Mesenchymal stem cell (in vitro differentiated cells and primary cell): ENCODE data around the gene GPATCH2L.

ENCODE experiments used
- DNase-seq: peaks from one replicate; pipeline ENCODE4 v3.0.0-alpha.2; 2013
- H2AFZ ChIP-seq: one replicate; pipeline ENCODE4 v1.6.1; 2013; ENCODE audit warnings: low read depth, mild to moderate bottlenecking, control low read depth, inconsistent platforms, low read length, moderate library complexity
- H2AK5ac ChIP-seq: 2 replicates; pipeline ENCODE4 v1.6.1; 2013; ENCODE audit warnings: low read length, moderate library complexity, mild to moderate bottlenecking, inconsistent platforms; ENCODE audit not compliant: severe bottlenecking
- H2BK120ac ChIP-seq: one replicate; pipeline ENCODE4 v1.6.1; 2013; ENCODE audit warnings: low read depth, mild to moderate bottlenecking, inconsistent platforms, low read length, moderate library complexity
- H2BK12ac ChIP-seq, 2 experiments: one replicate each; pipeline ENCODE4 v1.6.1; 2013; ENCODE audit warnings: inconsistent platforms in 2 of 2, low read length in 2 of 2, mild to moderate bottlenecking in 2 of 2, moderate library complexity in 2 of 2, control low read depth in 1 of 2
- H2BK15ac ChIP-seq: one replicate; pipeline ENCODE4 v1.6.1; 2013; ENCODE audit warnings: mild to moderate bottlenecking, low read depth, inconsistent platforms; ENCODE audit not compliant: poor library complexity, severe bottlenecking
- H2BK5ac ChIP-seq: 2 replicates; pipeline ENCODE4 v1.6.1; 2013; ENCODE audit warnings: low read depth, mild to moderate bottlenecking, low read length, control low read depth, inconsistent platforms; ENCODE audit not compliant: poor library complexity, severe bottlenecking
- H3K14ac ChIP-seq, 2 experiments: one replicate each; pipeline ENCODE4 v1.6.1; 2013; ENCODE audit warnings: inconsistent platforms in 2 of 2, low read length in 2 of 2, control low read depth in 1 of 2, mild to moderate bottlenecking in 1 of 2, moderate library complexity in 1 of 2
- H3K18ac ChIP-seq, 2 experiments: one replicate each; pipeline ENCODE4 v1.6.1; 2013; ENCODE audit warnings: inconsistent platforms in 2 of 2, low read length in 2 of 2, control low read depth in 1 of 2, low read depth in 1 of 2, mild to moderate bottlenecking in 1 of 2
- H3K23ac ChIP-seq, 2 experiments: one replicate each; pipeline ENCODE4 v1.6.1; 2013; ENCODE audit warnings: inconsistent platforms in 2 of 2, low read length in 2 of 2, mild to moderate bottlenecking in 2 of 2, moderate library complexity in 2 of 2, control low read depth in 1 of 2
- H3K27ac ChIP-seq: 2 replicates; pipeline ENCODE4 v1.5.1; 2013; ENCODE audit warnings: mild to moderate bottlenecking, moderate library complexity, low read length, control low read depth, inconsistent platforms; ENCODE audit not compliant: poor library complexity, severe bottlenecking
- H3K27me3 ChIP-seq, 2 experiments: 2 replicates each; pipeline versions ENCODE4 v1.6.1 to v1.7.0; 2013; ENCODE audit warnings: low read length in 2 of 2, mild to moderate bottlenecking in 2 of 2, moderate library complexity in 2 of 2, control low read depth in 1 of 2, inconsistent platforms in 1 of 2; ENCODE audit not compliant: control insufficient read depth in 1 of 2, insufficient read depth in 1 of 2
- H3K36me3 ChIP-seq, 2 experiments: 2 replicates each; pipeline versions ENCODE4 v1.6.1 to v1.7.0; 2013; ENCODE audit warnings: low read length in 2 of 2, control low read depth in 1 of 2, inconsistent platforms in 1 of 2, low read depth in 1 of 2, mild to moderate bottlenecking in 1 of 2; ENCODE audit not compliant: insufficient read depth in 2 of 2, control insufficient read depth in 1 of 2
- H3K4ac ChIP-seq, 2 experiments: one replicate each; pipeline ENCODE4 v1.6.1; 2013; ENCODE audit warnings: inconsistent platforms in 2 of 2, low read length in 2 of 2, mild to moderate bottlenecking in 2 of 2, moderate library complexity in 2 of 2, control low read depth in 1 of 2, low read depth in 1 of 2
- H3K4me1 ChIP-seq: 2 replicates; pipeline ENCODE4 v1.6.1; 2013; ENCODE audit warnings: low read depth, low read length, control low read depth; ENCODE audit not compliant: control insufficient read depth, insufficient read depth
- H3K4me2 ChIP-seq: 2 replicates; pipeline ENCODE4 v1.6.1; 2013; ENCODE audit warnings: low read length, mild to moderate bottlenecking, inconsistent platforms; ENCODE audit not compliant: poor library complexity, severe bottlenecking
- H3K4me3 ChIP-seq, 2 experiments: 2 replicates each; pipeline versions ENCODE4 v1.5.1 to v1.7.0; 2013; ENCODE audit warnings: low read length in 2 of 2, mild to moderate bottlenecking in 2 of 2, control low read depth in 1 of 2, low read depth in 1 of 2; ENCODE audit not compliant: insufficient read depth in 1 of 2
- H3K79me1 ChIP-seq: replicated peaks from 2 replicates; pipeline ENCODE4 v1.6.1; 2013; ENCODE audit warnings: mild to moderate bottlenecking, control low read depth, low read length, inconsistent platforms; ENCODE audit not compliant: poor library complexity, severe bottlenecking
- H3K9ac ChIP-seq: 2 replicates; pipeline ENCODE4 v1.7.0; 2013; ENCODE audit warnings: mild to moderate bottlenecking, low read length, moderate library complexity
- H3K9me3 ChIP-seq: 2 replicates; pipeline ENCODE4 v1.7.0; 2013; ENCODE audit warnings: mild to moderate bottlenecking, low read length; ENCODE audit not compliant: control insufficient read depth
- H4K8ac ChIP-seq: one replicate; pipeline ENCODE4 v1.6.1; 2013; ENCODE audit warnings: inconsistent platforms, mild to moderate bottlenecking, low read length, moderate library complexity
- H4K91ac ChIP-seq: one replicate; pipeline ENCODE4 v1.6.1; 2013; ENCODE audit warnings: mild to moderate bottlenecking, low read length, inconsistent platforms
- WGBS: methylation state at CpG from one replicate; pipeline ENCODE4 v1.1.7; 2013; ENCODE audit warnings: mixed read lengths; 5-methylcytosine and 5-hydroxymethylcytosine counted together

Gene GPATCH2L

GRCh38 chr14:76235628-76236027 is 83.9 kb downstream of the GPATCH2L start:
- Histone ChIP-seq H3K9me3 (peaks cover 6% of the 10 kb centered on the region), H3K9ac (no peak overlapping the region), H3K18ac (no peak overlapping the region), H4K91ac (no peak overlapping the region), H3K4me1 (no peaks in the 10 kb centered on the region), H2AFZ (no peak overlapping the region), H3K79me1 (no peaks in the 10 kb centered on the region), H4K8ac (no peak overlapping the region), H3K4ac (no peak overlapping the region), H2BK12ac (no peak overlapping the region), H3K27me3 (no peaks in the 10 kb centered on the region), H3K4me2 (no peak overlapping the region), H3K4me3 (no peak overlapping the region), H3K14ac (no peak overlapping the region), H3K23ac (no peak overlapping the region), H2BK120ac (no peak overlapping the region), H2BK5ac (no peak overlapping the region), H2AK5ac (no peak overlapping the region), H3K27ac (no peak overlapping the region), H2BK15ac (no peak overlapping the region), H3K36me3 (peaks cover 0 to 12% of the 10 kb centered on the region in 2 experiments)
- no peak for DNase-seq
- WGBS, result no CpG with 5 or more reads among the region's 2 CpGs

GRCh38 chr14:76236172-76237130 is 84.7 kb downstream of the GPATCH2L start:
- H4K8ac ChIP-seq, result no peak overlapping the region
- no peak overlapping the region for H3K4me2 ChIP-seq
- no peak overlapping the region for H4K91ac ChIP-seq
- 84% methylated on average over 12 of the region's 13 CpGs for WGBS
- no peak overlapping the region for H3K9ac ChIP-seq
- H3K36me3 ChIP-seq, result peaks cover 0 to 12% of the 10 kb centered on the region in 2 experiments
- no peak for DNase-seq
- H2BK15ac ChIP-seq, result no peak overlapping the region
- H2AFZ ChIP-seq, result no peak overlapping the region
- no peak overlapping the region for H3K4me3 ChIP-seq
- no peaks in the 10 kb centered on the region for H3K79me1 ChIP-seq
- H3K27ac ChIP-seq, result no peak overlapping the region
- H3K18ac ChIP-seq, result no peak overlapping the region
- no peak overlapping the region for H3K23ac ChIP-seq
- no peaks in the 10 kb centered on the region for H3K4me1 ChIP-seq
- no peak overlapping the region for H2BK120ac ChIP-seq
- H3K14ac ChIP-seq, result no peak overlapping the region
- no peak overlapping the region for H2BK5ac ChIP-seq
- no peak overlapping the region for H2AK5ac ChIP-seq
- no peak overlapping the region for H3K4ac ChIP-seq
- no peak overlapping the region for H2BK12ac ChIP-seq
- H3K9me3 ChIP-seq, result peaks cover 10% of the 10 kb centered on the region
- no peaks in the 10 kb centered on the region for H3K27me3 ChIP-seq

- Histone ChIP-seq H3K4ac (no peak overlapping the region), H2BK12ac (no peak overlapping the region), H4K91ac (no peak overlapping the region), H2AK5ac (no peak overlapping the region), H3K14ac (no peak overlapping the region), H2BK5ac (no peak overlapping the region), H2AFZ (no peak overlapping the region), H3K23ac (no peak overlapping the region), H3K4me3 (no peak overlapping the region), H3K27ac (no peak overlapping the region), H2BK120ac (no peak overlapping the region), H2BK15ac (no peak overlapping the region), H3K9me3 (peaks cover 13% of the 10 kb centered on the region), H3K4me1 (no peaks in the 10 kb centered on the region), H4K8ac (no peak overlapping the region), H3K79me1 (no peaks in the 10 kb centered on the region), H3K27me3 (no peaks in the 10 kb centered on the region), H3K18ac (no peak overlapping the region), H3K4me2 (no peak overlapping the region), H3K9ac (no peak overlapping the region), H3K36me3 (peaks cover 0 to 12% of the 10 kb centered on the region in 2 experiments)
- no peak for DNase-seq
- 48% methylated on average over 5 of the region's 6 CpGs for WGBS
These were observed 85.7 kb downstream of the GPATCH2L start for GRCh38 chr14:76237349-76237990.

- Histone ChIP-seq H4K91ac (no peak overlapping the region), H2BK5ac (no peak overlapping the region), H3K9me3 (peaks cover 9% of the 10 kb centered on the region), H3K9ac (no peak overlapping the region), H2AFZ (no peak overlapping the region), H3K4me3 (no peak overlapping the region), H2BK15ac (no peak overlapping the region), H3K4me1 (no peaks in the 10 kb centered on the region), H2BK120ac (no peak overlapping the region), H2BK12ac (no peak overlapping the region), H4K8ac (no peak overlapping the region), H3K79me1 (no peaks in the 10 kb centered on the region), H3K27me3 (no peaks in the 10 kb centered on the region), H3K4ac (no peak overlapping the region), H3K18ac (no peak overlapping the region), H3K14ac (no peak overlapping the region), H3K36me3 (no peaks in the 10 kb centered on the region), H3K4me2 (no peak overlapping the region), H2AK5ac (no peak overlapping the region), H3K27ac (no peak overlapping the region), H3K23ac (no peak overlapping the region)
- no peak for DNase-seq
- no CpG with 5 or more reads among the region's 1 CpG for WGBS
These were observed 93.4 kb downstream of the GPATCH2L start for GRCh38 chr14:76245097-76245496.
